Measurements from ENCODE around the gene IGLL5. TPM values are rescaled to one million over a fixed set of nuclear protein-coding genes. Genes with fewer than 3 reads are reported as not detected.

Gene IGLL5
- total and polyA plus RNA-seq, 2 donors (not counting 1 experiment from before 2014, with no cell fraction given), result not detected

- no peaks in the 10 kb centered on the region for H4K20me1 ChIP-seq (ENCODE audit: control insufficient read depth, extremely low read depth, insufficient read depth, low read length)
- no peak for DNase-seq (ENCODE audit: low read depth in 2 of 2)
- no peaks in the 10 kb centered on the region for H3K79me2 ChIP-seq (ENCODE audit: control insufficient read depth, insufficient read depth, low read length)
- no peaks in the 10 kb centered on the region for H3K27me3 ChIP-seq (ENCODE audit: control insufficient read depth, insufficient read depth, low read length)
- no peaks in the 10 kb centered on the region for H3K9me3 ChIP-seq (ENCODE audit: control insufficient read depth, insufficient read depth, low read depth, low read length)
- H3K36me3 ChIP-seq (ENCODE audit: control insufficient read depth, insufficient read depth, low read length), result no peaks in the 10 kb centered on the region
- no peaks in the 10 kb centered on the region for H3K4me1 ChIP-seq (ENCODE audit: control insufficient read depth, extremely low read depth, insufficient read depth, low read length)
- H3K27ac ChIP-seq (ENCODE audit: insufficient read depth, low read length), result no peak overlapping the region
- H2AFZ ChIP-seq (ENCODE audit: low read length), result no peak overlapping the region
- H3K4me3 ChIP-seq (replicated peaks in 1 of 4; ENCODE audit: control extremely low read depth in 1 of 4, insufficient read depth in 1 of 4, low read depth in 3 of 4, low read length in 4 of 4), result no peak overlapping the region
- no peak for TF ChIP-seq EZH2 (IDR thresholded peaks at IDR 0.05; ENCODE audit: low read length, missing control alignments)
- no peak for TF ChIP-seq CTCF (conservative IDR thresholded peaks at IDR 0.05 in 1 of 2, IDR thresholded peaks at IDR 0.05 in 1 of 2; ENCODE audit: low read depth in 1 of 2, low read length in 2 of 2)
- H3K9ac ChIP-seq (ENCODE audit: insufficient read depth, low read length), result no peak overlapping the region
- H3K4me2 ChIP-seq (ENCODE audit: extremely low read depth, insufficient read depth, low read length), result no peak overlapping the region
These were observed 7.4 kb downstream of the IGLL5 start for GRCh38 chr22:22894740-22895731.

- H4K20me1 ChIP-seq (ENCODE audit: control insufficient read depth, extremely low read depth, insufficient read depth, low read length), result no peaks in the 10 kb centered on the region
- no peak overlapping the region for H3K4me3 ChIP-seq (replicated peaks in 1 of 4; ENCODE audit: control extremely low read depth in 1 of 4, insufficient read depth in 1 of 4, low read depth in 3 of 4, low read length in 4 of 4)
- no peaks in the 10 kb centered on the region for H3K79me2 ChIP-seq (ENCODE audit: control insufficient read depth, insufficient read depth, low read length)
- H3K9me3 ChIP-seq (ENCODE audit: control insufficient read depth, insufficient read depth, low read depth, low read length), result no peaks in the 10 kb centered on the region
- no peak overlapping the region for H2AFZ ChIP-seq (ENCODE audit: low read length)
- no peak for DNase-seq (ENCODE audit: low read depth in 2 of 2)
- H3K4me1 ChIP-seq (ENCODE audit: control insufficient read depth, extremely low read depth, insufficient read depth, low read length), result no peaks in the 10 kb centered on the region
- no peak overlapping the region for H3K4me2 ChIP-seq (ENCODE audit: extremely low read depth, insufficient read depth, low read length)
- no peak overlapping the region for H3K27ac ChIP-seq (ENCODE audit: insufficient read depth, low read length)
- no peaks in the 10 kb centered on the region for H3K36me3 ChIP-seq (ENCODE audit: control insufficient read depth, insufficient read depth, low read length)
- TF ChIP-seq EZH2 (IDR thresholded peaks at IDR 0.05; ENCODE audit: low read length, missing control alignments) (no peak), CTCF (conservative IDR thresholded peaks at IDR 0.05 in 1 of 2, IDR thresholded peaks at IDR 0.05 in 1 of 2; ENCODE audit: low read depth in 1 of 2, low read length in 2 of 2) (no peak)
- H3K27me3 ChIP-seq (ENCODE audit: control insufficient read depth, insufficient read depth, low read length), result no peaks in the 10 kb centered on the region
- H3K9ac ChIP-seq (ENCODE audit: insufficient read depth, low read length), result no peak overlapping the region
These were observed 8.3 kb downstream of the IGLL5 start for GRCh38 chr22:22895776-22896445.

- H3K27me3 ChIP-seq (ENCODE audit: control insufficient read depth, insufficient read depth, low read length), result no peaks in the 10 kb centered on the region
- DNase-seq (ENCODE audit: low read depth in 2 of 2), result no peak
- no peaks in the 10 kb centered on the region for H4K20me1 ChIP-seq (ENCODE audit: control insufficient read depth, extremely low read depth, insufficient read depth, low read length)
- no peak overlapping the region for H3K9ac ChIP-seq (ENCODE audit: insufficient read depth, low read length)
- H3K27ac ChIP-seq (ENCODE audit: insufficient read depth, low read length), result no peak overlapping the region
- H2AFZ ChIP-seq (ENCODE audit: low read length), result no peak overlapping the region
- H3K4me2 ChIP-seq (ENCODE audit: extremely low read depth, insufficient read depth, low read length), result no peak overlapping the region
- TF ChIP-seq CTCF (conservative IDR thresholded peaks at IDR 0.05 in 1 of 2, IDR thresholded peaks at IDR 0.05 in 1 of 2; ENCODE audit: low read depth in 1 of 2, low read length in 2 of 2) (no peak), EZH2 (IDR thresholded peaks at IDR 0.05; ENCODE audit: low read length, missing control alignments) (no peak)
- no peaks in the 10 kb centered on the region for H3K4me1 ChIP-seq (ENCODE audit: control insufficient read depth, extremely low read depth, insufficient read depth, low read length)
- H3K9me3 ChIP-seq (ENCODE audit: control insufficient read depth, insufficient read depth, low read depth, low read length), result no peaks in the 10 kb centered on the region
- no peaks in the 10 kb centered on the region for H3K36me3 ChIP-seq (ENCODE audit: control insufficient read depth, insufficient read depth, low read length)
- no peaks in the 10 kb centered on the region for H3K79me2 ChIP-seq (ENCODE audit: control insufficient read depth, insufficient read depth, low read length)
- H3K4me3 ChIP-seq (replicated peaks in 1 of 4; ENCODE audit: control extremely low read depth in 1 of 4, insufficient read depth in 1 of 4, low read depth in 3 of 4, low read length in 4 of 4), result no peak overlapping the region
These were observed 9.0 kb downstream of the IGLL5 start for GRCh38 chr22:22896601-22897000.

All from fibroblast of lung (primary cell).